HG03442 (cell line): ENCODE results near the gene PRDX3.

Experiments used
- ATAC-seq: cut with Tn5 transposase; IDR thresholded peaks from one replicate; pipeline ENCODE4 v1.9.1; 2021; ENCODE audit warnings: mild to moderate bottlenecking, moderate library complexity; ENCODE audit not compliant: unreplicated experiment

PRDX3 gene

GRCh38 chr10:119178372-119179119 is at the start of gene PRDX3:
TSS of gene PRDX3 (minus strand) at chr10:119178812. CDS start at chr10:119178790, 22 bp downstream.
- ATAC-seq: peak; percentile 87

DNA sequence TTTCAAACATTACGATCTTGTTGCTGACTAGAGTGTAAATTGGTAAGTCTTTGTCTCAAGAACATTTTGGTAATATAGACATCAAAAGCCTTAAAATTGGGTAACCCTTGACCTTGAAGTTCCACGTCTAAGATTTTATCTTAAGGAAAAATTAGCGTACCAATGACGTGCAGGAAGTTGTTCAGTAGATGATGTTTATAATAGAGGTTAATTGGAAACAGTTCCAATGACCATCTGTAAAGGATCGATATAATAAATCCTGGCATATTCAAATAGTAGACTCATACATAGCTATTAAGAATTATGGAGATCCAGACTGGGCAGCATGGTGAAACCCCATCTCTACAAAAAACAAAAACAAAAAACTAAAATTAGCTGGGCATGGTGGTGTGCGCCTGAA is 49.2 kb upstream of the PRDX3 start:
- ATAC-seq: no peak

DNA sequence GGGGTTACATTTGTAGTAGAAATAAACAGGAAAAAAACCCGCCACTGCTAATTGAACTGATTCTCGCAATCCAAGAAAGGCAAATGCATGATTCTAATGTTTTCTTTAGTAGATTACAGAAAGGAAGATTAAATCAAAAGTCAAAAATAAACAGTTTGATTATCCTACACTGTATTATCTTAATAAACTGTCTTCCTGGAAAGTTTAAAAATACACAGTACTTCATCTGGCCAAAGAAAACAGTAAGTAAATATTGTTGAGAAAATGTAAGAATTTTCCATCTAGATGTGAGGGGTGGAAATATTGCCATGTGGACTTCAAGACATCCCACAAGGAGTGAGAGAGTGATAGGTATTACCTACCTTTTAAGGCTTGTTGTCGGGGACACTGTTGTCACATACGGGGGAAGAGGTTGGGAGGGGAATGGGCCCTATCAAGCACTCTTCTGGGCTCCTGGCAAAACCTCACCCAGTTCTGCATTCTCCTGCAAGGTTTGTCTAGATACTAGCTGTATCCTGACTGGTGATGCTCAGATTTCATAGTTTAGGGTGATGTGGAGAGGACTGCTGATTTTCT is 46.6 kb upstream of the PRDX3 start:
- no peak for ATAC-seq

GRCh38 chr10:119222966-119223386 is 44.4 kb upstream of the PRDX3 start:
- no peak for ATAC-seq

GRCh38 chr10:119222537-119222936 is 43.9 kb upstream of the PRDX3 start:
- ATAC-seq: no peak

DNA sequence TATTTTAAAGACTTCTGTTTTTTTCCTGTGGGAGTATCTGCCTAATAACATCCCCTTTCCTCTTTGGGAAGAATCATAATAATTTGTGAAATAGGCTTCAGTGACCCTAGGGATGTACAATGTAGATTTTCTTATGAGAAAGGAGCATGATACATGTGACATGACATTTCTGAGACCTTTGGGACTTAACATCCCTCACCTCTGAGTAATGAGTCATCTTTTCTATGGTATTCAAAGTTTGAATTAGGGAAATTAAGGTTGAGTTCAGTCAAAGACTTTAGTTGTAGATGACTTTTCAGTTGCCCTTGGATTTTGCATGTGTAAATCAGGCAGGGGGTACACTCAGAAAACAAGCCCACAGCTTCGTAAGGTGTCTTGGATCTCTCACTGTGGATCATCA is 43.1 kb upstream of the PRDX3 start:
- no peak for ATAC-seq

DNA sequence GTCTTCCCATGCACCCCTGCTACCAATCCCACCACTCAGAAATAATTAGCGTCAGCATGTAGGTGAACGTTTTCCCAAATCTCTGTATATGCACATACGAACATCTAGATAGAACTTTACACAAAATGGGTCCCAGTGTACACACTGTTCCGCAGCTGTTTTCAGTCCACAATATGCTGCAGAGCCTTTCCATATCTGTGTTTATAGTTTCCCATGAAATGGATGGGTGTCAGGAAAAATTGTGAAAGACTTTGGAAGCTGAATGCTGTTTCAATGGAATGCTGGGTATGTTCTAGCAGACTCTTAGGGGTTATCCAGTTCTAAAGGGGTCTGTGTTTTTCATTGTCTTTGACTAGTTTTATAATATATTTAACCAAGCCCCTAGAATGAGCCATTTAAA is 42.6 kb upstream of the PRDX3 start:
- ATAC-seq: no peak

GRCh38 chr10:119219871-119220270 is 41.3 kb upstream of the PRDX3 start:
- ATAC-seq: no peak

DNA sequence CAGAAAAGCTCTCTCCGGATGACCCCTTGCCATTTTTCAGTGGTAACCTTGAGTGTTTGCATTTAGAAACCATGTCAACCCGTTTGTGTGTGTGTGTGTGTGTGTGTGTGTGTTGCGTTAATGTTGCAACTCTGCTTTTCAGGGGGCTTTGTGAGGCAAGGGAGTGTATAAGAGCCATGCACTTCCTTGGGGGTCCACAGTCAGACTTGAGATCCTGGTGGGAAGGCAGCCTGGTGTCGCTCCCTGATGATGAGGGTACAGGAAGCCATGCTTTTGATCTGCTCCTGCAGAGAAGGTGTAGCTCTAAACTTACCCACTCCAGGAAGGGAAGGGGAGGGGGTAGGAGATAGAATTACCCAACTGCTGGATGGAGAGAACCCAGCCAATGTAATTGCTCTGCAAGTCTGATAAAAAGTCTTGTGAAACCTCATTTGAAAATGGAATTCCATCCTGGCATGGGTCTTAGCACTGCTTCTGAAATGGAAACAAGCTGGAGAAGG is 39.4 kb upstream of the PRDX3 start:
- ATAC-seq: no peak

- ATAC-seq: no peak
Measured at GRCh38 chr10:119217401-119217800, 38.8 kb upstream of the PRDX3 start.

- ATAC-seq: no peak
Measured at GRCh38 chr10:119216127-119216526, 37.5 kb upstream of the PRDX3 start.

- no peak for ATAC-seq
Measured at GRCh38 chr10:119215371-119215770, 36.8 kb upstream of the PRDX3 start.

DNA sequence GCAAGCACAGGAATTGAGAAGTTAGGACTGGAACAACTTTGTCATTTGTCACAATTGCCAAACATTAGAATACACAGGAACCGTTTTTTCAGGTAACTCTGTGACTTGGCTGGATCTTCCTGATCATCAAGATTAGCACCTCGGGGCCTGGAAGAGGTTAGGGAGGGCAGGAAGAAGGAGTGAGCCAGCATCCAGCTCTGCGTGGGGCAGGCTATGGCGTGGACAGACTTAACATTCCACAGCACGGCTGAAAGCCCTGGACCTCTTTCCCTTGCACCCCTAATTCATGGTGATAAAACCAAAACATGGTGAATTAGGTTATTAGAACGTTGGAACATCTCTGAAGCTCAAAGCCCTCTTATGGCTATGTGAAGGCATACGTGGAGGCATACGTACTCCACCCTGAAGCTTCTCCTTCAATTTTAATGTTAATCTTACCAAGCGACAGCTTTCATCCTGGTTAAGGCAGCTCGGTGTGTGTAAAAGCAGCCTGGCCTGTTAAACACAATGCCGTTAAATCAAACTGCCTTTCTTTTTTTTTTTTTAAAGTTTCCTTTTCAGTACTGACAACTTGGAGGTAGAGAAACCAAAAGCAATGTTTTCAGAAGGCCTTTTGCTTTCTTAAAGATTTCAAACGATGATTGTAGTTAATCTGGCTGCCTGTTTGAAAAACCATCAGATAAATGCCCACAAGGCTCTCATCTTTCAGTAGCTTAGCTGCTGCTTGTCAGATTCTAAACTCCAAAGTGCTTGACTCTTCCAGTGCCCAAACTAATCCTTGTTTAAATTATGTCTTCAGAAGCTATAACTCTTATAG is 33.2 kb upstream of the PRDX3 start:
- no peak for ATAC-seq

GRCh38 chr10:119211176-119211575 is 32.6 kb upstream of the PRDX3 start:
- no peak for ATAC-seq

DNA sequence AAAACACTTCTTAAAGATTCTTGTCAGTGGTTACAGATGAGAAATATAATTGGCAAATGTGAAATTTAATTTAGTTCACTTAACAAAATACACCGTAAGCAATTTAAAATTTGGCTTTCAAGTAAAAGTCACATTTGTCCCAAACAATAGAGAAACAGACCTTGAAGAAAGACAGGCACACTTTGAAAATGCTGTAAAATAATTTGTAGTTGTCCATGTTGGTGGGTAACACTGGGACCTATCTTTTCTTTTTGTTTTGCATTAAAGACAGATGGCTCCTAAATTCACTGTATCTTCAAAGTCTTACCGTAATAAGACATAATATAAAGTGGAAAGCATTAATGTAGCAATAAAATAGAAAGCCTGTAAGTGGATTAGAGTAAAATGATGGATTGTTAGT is 32.0 kb upstream of the PRDX3 start:
- no peak for ATAC-seq

GRCh38 chr10:119209736-119210355 is 31.2 kb upstream of the PRDX3 start:
- no peak for ATAC-seq

- ATAC-seq: no peak
Measured at GRCh38 chr10:119209035-119209735, 30.6 kb upstream of the PRDX3 start.

DNA sequence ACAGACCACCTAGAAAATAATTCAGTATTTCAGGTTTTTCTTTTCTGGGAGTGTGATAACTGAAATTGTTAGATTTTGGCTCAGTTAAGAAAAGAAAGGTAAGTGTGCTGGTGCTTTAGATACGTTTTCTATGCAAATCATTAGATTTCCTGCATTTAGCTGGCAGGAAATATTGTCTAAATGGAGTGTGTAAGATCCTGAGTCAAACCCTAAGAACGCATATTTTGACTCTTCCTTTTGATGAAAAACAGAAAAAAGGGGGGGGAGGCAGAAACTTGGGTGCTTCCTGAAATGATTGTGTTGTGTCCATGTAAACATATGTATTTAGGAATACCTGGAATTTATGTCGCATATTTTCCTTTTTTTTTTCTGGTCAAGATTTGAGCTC is 29.9 kb upstream of the PRDX3 start:
- no peak for ATAC-seq

DNA sequence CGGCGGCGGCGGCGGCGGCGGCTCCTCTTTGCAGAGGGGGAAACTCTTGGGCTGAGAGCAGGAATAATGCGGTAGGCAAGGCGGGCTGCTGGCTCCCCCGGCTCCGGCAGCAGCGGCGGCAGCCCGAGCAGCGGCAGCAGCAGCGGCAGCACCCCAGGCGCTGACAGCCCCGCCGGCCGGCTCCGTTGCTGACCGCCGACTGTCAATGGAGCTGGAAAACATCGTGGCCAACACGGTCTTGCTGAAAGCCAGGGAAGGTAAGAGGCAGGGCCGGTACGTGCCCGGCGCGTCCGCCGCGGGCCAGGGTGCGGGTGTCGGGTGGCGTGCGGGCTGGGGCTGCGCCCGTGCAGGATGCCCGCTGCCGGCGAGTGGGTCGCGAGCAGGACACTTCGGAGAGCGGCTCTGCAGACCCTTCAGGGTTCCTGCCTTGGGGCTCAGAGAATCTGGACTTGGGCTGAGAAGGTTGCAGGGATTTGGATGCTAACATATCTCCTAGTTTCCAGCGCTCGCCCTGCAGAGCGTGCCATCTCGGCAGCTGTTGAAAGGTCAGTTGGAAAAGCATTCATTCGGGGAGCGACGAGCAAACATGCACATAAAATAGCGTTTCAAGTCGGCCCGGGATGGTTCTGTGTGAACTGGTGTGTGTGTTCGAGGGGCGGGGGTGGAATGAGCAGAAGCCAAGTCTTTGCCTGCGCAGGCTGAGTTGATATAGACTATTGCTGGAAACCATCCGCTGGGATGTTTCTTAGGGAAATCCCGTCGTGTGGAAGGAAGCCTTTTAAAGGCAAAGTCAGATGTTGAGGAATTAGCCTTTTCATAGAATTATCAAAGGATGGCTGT is 29.3 kb upstream of the PRDX3 start:
- peak; percentile 3 for ATAC-seq

- peak; percentile 73 for ATAC-seq
Measured at GRCh38 chr10:119207366-119207666, 28.7 kb upstream of the PRDX3 start, which contains the start of gene GRK5. TSS of gene GRK5 (plus strand) at chr10:119207571. CDS start at chr10:119207918, 347 bp downstream.
